Caco-2 (cell line): ENCODE measurements around the gene ADAMTSL4. TPM values are rescaled to one million over a fixed set of nuclear protein-coding genes. Genes with fewer than 3 reads are reported as not detected.

Experiments
- BruUV-seq: library from RNA; stranded (reverse); fragments of 400-500 nt; replicated peaks from 2 replicates; lab custom pipeline; 2021; lab: Mats Ljungman, UMichigan
- CTCF ChIA-PET: fragments of 300-600 bp; sonication (Branson Sonifier 250); formaldehyde crosslinking; loops from one replicate; lab custom pipeline; 2022; ENCODE audit warnings: antibody characterized with exemption; lab: Charles Lee
- POLR2A ChIA-PET: fragments of 300-600 bp; sonication (Branson Sonifier 250); formaldehyde crosslinking; loops from one replicate; lab custom pipeline; 2022; ENCODE audit warnings: antibody characterized with exemption; lab: Charles Lee
- DNase-seq, 2 experiments: peaks; one replicate each; pipeline versions ENCODE4 v3.0.0 to v3.0.0-alpha.2; 2020 to 2022
- H3K27me3 ChIP-seq: replicated peaks from 2 replicates; pipeline ENCODE4 v1.6.0; 2011; ENCODE audit warnings: low read length; ENCODE audit not compliant: control insufficient read depth, insufficient read depth
- H3K36me3 ChIP-seq: 2 replicates; pipeline ENCODE4 v1.5.1; 2011; ENCODE audit warnings: low read length; ENCODE audit not compliant: control insufficient read depth, insufficient read depth
- H3K4me1 ChIP-seq: fragments of 250-450 bp; sonication (Bioruptor Pico); 2 replicates; pipeline ENCODE4 v1.5.1; 2020; ENCODE audit warnings: mild to moderate bottlenecking
- H3K4me3 ChIP-seq: 2 replicates; pipeline ENCODE4 v1.5.1; 2011; ENCODE audit warnings: low read depth, mild to moderate bottlenecking, control low read depth, low read length
- H3K9me3 ChIP-seq: fragments of 250-450 bp; sonication (Bioruptor Pico); 2 replicates; pipeline ENCODE4 v1.5.1; 2020; ENCODE audit warnings: mild to moderate bottlenecking, moderate library complexity
- H3K27ac Mint-ChIP-seq: one replicate; pipeline ENCODE4 v1.8.0; 2022; ENCODE audit warnings: mixed read lengths; ENCODE audit not compliant: unreplicated experiment
- H3K27me3 Mint-ChIP-seq: one replicate; pipeline ENCODE4 v1.8.0; 2022; ENCODE audit warnings: mixed read lengths; ENCODE audit not compliant: insufficient read depth, unreplicated experiment
- H3K36me3 Mint-ChIP-seq: one replicate; pipeline ENCODE4 v1.8.0; 2022; ENCODE audit warnings: mild to moderate bottlenecking, mixed read lengths; ENCODE audit not compliant: insufficient read depth, unreplicated experiment
- H3K4me1 Mint-ChIP-seq: one replicate; pipeline ENCODE4 v1.8.0; 2022; ENCODE audit warnings: low read depth, mixed read lengths; ENCODE audit not compliant: unreplicated experiment
- H3K4me3 Mint-ChIP-seq: one replicate; pipeline ENCODE4 v1.8.0; 2022; ENCODE audit warnings: mild to moderate bottlenecking, moderate library complexity, mixed read lengths; ENCODE audit not compliant: unreplicated experiment
- H3K9me3 Mint-ChIP-seq: one replicate; pipeline ENCODE4 v1.8.0; 2022; ENCODE audit warnings: mixed read lengths; ENCODE audit not compliant: unreplicated experiment
- intact Hi-C: fragments of 100-400 bp; cut with micrococcal nuclease; formaldehyde crosslinking; loops from one replicate; pipeline ENCODE4 v1.10.0; 2022; ENCODE audit not compliant: unreplicated experiment
- total RNA-seq: library from RNA; stranded (reverse); gene quantifications from 2 replicates; pipeline ENCODE4 v1.2.3, GENCODE V29; 2022
- TF ChIP-seq, protein P1 (sequence below), 2 experiments: fragments of 200-600 bp in 1 of 2; IDR thresholded peaks; 1 replicate in 1 of 2; 2 replicates in 1 of 2; pipeline versions ENCODE4 v1.5.1 to v1.8.0; 2011 to 2022; ENCODE audit warnings: antibody characterized with exemption in 1 of 2, control low read depth in 1 of 2, inconsistent platforms in 1 of 2, low read depth in 1 of 2, low read length in 1 of 2, mild to moderate bottlenecking in 1 of 2, moderate library complexity in 1 of 2; ENCODE audit not compliant: insufficient read depth in 1 of 2, severe bottlenecking in 1 of 2, unreplicated experiment in 1 of 2

ADAMTSL4 gene
- total RNA-seq, 1 experiment from 2014 or later = 17.6 TPM

DNA sequence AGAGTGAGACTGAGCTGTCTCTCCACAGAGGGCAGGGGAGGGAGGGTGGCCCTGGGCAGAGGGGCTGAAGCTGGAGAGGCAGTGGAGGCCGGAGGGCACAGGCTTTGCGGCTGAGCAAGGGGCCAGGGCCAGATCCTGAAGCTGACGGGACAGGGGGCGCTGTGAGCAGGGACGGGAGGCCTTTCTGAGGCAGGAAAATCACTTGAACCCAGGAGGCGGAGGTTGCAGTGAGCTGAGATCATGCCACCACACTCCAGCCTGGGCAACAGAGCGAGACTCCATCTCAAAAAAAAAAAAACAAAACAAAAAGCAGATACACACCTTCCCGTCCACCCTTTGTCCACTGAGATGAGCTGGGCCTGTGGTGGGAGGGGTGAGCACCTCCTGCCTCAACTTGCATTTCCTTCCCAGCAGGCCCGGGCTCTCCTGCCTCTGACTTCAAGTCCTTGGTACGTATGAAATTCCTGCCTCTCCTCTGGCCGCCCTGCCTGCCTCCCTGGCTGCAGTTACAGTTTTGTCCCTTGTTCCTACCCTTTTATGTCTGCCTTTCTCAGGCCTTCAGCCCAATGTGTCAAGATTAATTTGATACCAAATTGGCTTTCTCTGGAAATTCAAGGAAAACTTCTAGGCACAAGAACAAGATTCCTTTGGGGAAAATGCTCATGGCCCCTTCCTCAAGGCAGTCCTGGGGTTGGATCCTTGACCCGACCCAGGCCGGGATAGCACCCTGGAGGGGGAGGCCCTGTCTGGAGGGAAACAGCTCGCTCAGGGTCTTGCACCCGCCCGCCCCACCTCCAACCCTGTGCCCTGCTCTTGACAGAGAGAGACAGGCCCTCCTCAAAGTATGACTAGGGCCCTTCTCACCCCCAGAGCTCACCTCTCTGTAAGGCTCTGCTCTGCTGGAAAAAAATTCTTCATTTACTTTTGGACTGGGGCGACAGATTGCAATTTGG lies 11.2 kb upstream of the ADAMTSL4 start:
- Histone ChIP-seq H3K4me1 (peaks cover 55% of the 10 kb centered on the region), H3K9me3 (no peaks in the 10 kb centered on the region), H3K36me3 (no peaks in the 10 kb centered on the region), H3K27me3 (no peaks in the 10 kb centered on the region), H3K4me3 (no peak overlapping the region)
- H3K4me1 Mint-ChIP-seq = peaks cover 47% of the 10 kb centered on the region
- peaks cover 7% of the 10 kb centered on the region for H3K36me3 Mint-ChIP-seq
- no peaks in the 10 kb centered on the region for H3K27me3 Mint-ChIP-seq
- ChIA-PET CTCF (interaction anchor here (0.5 to 1.6 kb wide), 6 partner anchors 11 to 323 kb away, joined by 3 to 6 read pairs (median 3); partner anchors contain the start of gene ADAMTSL4), POLR2A (interaction anchor here (0.6 to 1.2 kb wide), 5 partner anchors 12 to 41 kb away, joined by 3 to 5 read pairs (median 4); partner anchors contain the start of genes FALEC and MCL1)
- no peak overlapping the region for H3K4me3 Mint-ChIP-seq
- H3K9me3 Mint-ChIP-seq = no peaks in the 10 kb centered on the region
- H3K27ac Mint-ChIP-seq = peak overlapping the region; percentile 85
- no TSS peak for BruUV-seq
- TF ChIP-seq, protein P1, sequence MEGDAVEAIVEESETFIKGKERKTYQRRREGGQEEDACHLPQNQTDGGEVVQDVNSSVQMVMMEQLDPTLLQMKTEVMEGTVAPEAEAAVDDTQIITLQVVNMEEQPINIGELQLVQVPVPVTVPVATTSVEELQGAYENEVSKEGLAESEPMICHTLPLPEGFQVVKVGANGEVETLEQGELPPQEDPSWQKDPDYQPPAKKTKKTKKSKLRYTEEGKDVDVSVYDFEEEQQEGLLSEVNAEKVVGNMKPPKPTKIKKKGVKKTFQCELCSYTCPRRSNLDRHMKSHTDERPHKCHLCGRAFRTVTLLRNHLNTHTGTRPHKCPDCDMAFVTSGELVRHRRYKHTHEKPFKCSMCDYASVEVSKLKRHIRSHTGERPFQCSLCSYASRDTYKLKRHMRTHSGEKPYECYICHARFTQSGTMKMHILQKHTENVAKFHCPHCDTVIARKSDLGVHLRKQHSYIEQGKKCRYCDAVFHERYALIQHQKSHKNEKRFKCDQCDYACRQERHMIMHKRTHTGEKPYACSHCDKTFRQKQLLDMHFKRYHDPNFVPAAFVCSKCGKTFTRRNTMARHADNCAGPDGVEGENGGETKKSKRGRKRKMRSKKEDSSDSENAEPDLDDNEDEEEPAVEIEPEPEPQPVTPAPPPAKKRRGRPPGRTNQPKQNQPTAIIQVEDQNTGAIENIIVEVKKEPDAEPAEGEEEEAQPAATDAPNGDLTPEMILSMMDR (IDR thresholded peaks at IDR 0.05; ENCODE audit: insufficient read depth in 1 of 2, low read depth in 1 of 2, low read length in 1 of 2, severe bottlenecking in 1 of 2, unreplicated experiment in 1 of 2) = no peak
- intact Hi-C loops = no loop called here
- peak; percentile 52 to 74 for DNase-seq

DNA sequence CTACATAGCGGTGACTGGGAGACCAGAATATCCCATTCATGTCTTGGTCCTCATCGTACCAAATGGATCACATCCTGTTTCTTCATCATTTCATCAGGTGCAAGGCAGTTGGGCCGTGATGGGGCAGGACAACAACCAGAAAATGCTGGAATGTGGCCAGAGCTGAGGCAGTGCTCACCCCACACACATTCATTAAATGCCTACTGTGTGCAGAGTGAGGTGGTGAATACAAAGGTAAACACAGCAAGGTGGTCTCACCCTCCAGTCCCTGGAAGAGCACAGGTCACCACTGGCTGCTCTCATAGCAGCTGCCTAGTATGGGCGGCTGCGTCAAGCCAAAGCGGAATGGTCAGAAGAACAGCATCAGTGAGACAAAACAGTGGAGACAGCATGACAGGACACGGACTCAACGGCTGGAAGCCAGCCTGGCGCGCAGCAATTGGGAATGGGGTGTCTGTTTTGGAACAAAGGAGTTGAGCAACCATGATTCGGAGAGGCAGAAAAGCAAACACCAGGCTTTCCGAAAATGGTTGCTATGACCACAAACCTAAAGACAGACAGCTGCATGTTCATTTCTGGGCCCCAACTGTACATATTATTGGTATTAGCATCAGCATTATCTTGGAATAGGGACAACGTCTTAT lies 5.6 kb upstream of the ADAMTSL4 start:
- peaks cover 24% of the 10 kb centered on the region for H3K4me1 Mint-ChIP-seq
- ChIA-PET POLR2A (no interaction called here), CTCF (interaction anchor here (2.0 kb wide), 1 partner anchor 11 kb away, joined by 8 read pairs; no protein-coding TSS in a partner anchor)
- H3K27me3 Mint-ChIP-seq = no peaks in the 10 kb centered on the region
- Histone ChIP-seq H3K4me1 (peaks cover 3% of the 10 kb centered on the region), H3K9me3 (no peaks in the 10 kb centered on the region), H3K27me3 (no peaks in the 10 kb centered on the region), H3K36me3 (no peaks in the 10 kb centered on the region), H3K4me3 (no peak overlapping the region)
- H3K4me3 Mint-ChIP-seq = no peak overlapping the region
- peak overlapping the region; percentile 74 for H3K27ac Mint-ChIP-seq
- intact Hi-C loops = no loop called here
- H3K9me3 Mint-ChIP-seq = no peaks in the 10 kb centered on the region
- H3K36me3 Mint-ChIP-seq = peaks cover 13% of the 10 kb centered on the region
- no peak for DNase-seq
- no TSS peak for BruUV-seq
- TF ChIP-seq, protein P1 (IDR thresholded peaks at IDR 0.05; ENCODE audit: insufficient read depth in 1 of 2, low read depth in 1 of 2, low read length in 1 of 2, severe bottlenecking in 1 of 2, unreplicated experiment in 1 of 2) = no peak

DNA sequence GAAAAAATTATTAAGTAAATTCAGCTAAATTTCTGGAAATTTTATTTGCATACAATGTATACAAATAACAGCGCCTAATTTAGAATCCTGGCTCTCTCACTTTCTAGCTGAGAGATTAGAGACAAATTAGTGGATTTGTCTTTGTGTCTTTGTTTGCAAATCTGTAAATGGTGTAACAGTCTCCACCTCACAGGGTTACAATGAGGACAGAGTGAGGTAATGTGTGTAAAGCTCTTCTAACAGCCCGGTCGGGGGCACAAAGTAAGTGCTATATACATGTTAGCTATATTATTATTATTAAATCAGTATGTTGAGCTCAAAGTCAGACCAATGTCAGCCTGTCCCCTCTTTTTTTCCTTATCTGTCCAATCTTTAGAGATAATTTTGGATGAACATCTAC lies 5.0 kb upstream of the ADAMTSL4 start:
- intact Hi-C loops = no loop called here
- Histone ChIP-seq H3K9me3 (no peaks in the 10 kb centered on the region), H3K27me3 (no peaks in the 10 kb centered on the region), H3K4me1 (no peaks in the 10 kb centered on the region; the same call in 1 of the 2 replicates), H3K4me3 (no peak overlapping the region), H3K36me3 (no peaks in the 10 kb centered on the region)
- no peak overlapping the region for H3K4me3 Mint-ChIP-seq
- TF ChIP-seq, protein P1 (IDR thresholded peaks at IDR 0.05; ENCODE audit: insufficient read depth in 1 of 2, low read depth in 1 of 2, low read length in 1 of 2, severe bottlenecking in 1 of 2, unreplicated experiment in 1 of 2) = no peak
- H3K4me1 Mint-ChIP-seq = peaks cover 18% of the 10 kb centered on the region
- no peak overlapping the region for H3K27ac Mint-ChIP-seq
- no TSS peak for BruUV-seq
- CTCF ChIA-PET = interaction anchor here (2.0 kb wide), 1 partner anchor 12 kb away, joined by 8 read pairs; no protein-coding TSS in a partner anchor
- H3K36me3 Mint-ChIP-seq = peaks cover 13% of the 10 kb centered on the region
- H3K9me3 Mint-ChIP-seq = no peaks in the 10 kb centered on the region
- DNase-seq = no peak
- POLR2A ChIA-PET = no interaction called here
- H3K27me3 Mint-ChIP-seq = no peaks in the 10 kb centered on the region
